GF-D8 (cell line): ENCODE results near the gene MYO15A.
"Not testable (repeated sequence)": the region's sequence is repeated elsewhere in the genome, so short reads cannot be mapped to it uniquely, and the experiment has no call there.

Experiments
- DNase-seq: peaks from one replicate; lab custom pipeline; 2025; lab: John Stamatoyannopoulos, UW

The MYO15A gene

DNA sequence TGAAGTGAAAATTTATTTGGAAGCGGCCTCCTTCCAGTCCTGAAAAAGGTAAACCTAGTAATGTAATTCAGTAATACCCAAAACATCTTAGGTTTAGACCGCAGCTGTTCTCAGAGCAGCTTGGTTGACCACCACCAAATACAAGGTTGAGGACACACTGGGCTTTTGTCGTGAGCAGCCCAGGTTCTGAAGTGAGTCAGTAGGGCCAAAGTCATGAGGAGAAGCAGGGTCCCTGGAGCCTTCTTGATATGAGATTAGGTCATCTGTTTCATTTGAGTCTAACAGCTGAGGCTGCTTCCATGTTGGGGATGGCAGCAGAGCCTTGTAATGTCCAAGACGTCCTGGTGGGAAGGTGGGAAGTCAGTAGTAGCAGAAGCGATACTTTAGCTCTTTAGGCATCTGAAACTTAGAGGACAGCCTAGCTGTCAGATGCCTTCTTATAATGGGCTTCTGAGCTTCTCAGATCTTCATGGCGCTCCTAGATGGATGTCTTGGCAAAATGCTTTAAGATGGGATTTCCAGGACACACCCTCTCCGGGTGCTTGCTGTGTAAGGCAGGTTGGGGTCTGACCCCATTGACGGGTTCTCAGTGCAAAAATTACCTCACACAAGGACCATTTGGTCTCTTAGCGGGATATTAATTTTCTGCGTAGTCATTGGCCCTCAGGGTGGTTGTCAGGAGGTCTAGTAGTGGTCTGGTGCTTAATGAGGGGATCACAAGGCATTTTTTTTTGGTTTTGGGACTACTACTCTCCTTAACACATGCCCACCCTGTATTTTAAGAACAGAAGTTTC lies 77.5 kb downstream of the MYO15A start:
- no peak for DNase-seq

DNA sequence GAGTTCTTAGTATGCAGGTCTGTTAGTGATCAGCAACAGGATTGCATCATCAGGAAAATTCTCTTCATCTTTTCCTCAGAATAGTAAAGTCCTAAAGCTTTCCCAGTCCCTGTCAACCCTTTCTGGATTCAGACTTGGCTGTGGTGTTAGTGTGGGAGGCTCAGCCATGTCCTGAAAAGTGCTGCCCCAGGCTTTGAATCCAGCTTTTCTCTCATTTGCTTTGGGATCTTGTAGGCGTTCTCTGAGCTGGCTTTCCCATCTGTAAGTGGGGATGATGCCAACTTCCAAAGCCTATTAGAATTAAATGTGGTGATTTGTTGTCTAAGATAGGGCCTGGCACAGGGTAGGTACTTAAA lies 78.0 kb downstream of the MYO15A start:
- no peak for DNase-seq

DNA sequence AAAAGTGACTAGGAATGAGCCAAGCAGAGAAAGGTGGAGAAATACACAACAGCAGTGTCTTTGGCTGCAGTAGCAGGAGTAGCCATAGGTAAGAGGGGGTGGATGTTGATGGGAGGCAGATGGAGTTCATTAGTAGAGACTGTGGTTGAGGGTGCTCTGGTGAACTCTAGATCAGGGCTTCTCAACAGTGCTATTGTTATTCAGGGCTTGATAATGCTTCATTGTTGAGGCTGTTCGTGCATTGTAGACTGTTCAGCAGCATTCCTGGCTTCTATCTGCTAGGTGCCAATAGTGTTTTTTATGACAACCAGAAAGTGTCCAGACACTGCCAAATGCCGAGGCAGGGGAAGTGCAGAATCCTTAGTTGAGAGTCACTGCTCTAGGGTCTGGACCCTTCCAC lies 78.7 kb downstream of the MYO15A start:
- DNase-seq: no peak

DNA sequence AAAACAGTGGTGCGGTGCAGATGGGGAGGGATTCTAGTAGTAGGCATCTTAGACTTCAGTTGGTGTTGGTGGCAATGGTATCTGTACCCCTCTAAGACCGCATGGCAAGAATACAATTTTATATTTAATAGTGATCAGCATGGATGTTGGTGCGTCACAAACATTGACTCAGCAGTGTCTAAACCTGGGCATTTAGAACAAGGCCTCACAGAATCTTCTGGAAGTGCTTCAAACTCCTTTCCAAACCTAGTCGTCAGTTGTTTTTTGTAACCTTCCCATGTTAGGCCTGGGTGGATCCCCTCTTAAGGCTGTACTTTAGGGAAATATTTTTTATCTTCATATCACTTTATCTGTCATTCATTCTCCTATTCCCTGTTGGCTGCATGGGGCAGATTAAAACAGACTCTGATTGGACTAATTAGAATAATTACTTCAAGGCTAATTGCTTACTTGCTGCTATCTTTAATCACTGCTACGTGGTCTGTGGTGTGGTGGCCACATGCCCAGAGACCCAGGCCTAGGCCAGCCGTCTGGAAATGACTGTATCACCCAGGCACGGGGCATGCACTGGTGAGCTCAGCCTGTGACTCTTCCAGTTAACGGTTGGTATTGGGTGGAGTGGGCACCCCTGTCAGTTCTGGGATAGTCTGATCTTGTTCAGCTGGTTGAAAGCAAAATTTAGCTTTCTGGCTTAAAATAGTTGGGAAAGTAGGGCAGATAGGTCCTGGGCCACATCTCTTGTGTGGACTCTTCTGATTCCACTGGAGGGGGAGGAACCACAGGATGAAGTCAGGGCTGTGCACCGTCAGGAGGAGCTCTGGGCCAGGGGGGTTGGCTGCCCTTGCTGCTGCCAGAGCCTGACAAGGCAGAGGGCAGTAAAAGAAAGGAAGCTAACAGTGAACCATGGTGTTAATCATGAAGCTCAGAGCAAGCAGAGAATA lies 79.5 kb downstream of the MYO15A start:
- no peak for DNase-seq

DNA sequence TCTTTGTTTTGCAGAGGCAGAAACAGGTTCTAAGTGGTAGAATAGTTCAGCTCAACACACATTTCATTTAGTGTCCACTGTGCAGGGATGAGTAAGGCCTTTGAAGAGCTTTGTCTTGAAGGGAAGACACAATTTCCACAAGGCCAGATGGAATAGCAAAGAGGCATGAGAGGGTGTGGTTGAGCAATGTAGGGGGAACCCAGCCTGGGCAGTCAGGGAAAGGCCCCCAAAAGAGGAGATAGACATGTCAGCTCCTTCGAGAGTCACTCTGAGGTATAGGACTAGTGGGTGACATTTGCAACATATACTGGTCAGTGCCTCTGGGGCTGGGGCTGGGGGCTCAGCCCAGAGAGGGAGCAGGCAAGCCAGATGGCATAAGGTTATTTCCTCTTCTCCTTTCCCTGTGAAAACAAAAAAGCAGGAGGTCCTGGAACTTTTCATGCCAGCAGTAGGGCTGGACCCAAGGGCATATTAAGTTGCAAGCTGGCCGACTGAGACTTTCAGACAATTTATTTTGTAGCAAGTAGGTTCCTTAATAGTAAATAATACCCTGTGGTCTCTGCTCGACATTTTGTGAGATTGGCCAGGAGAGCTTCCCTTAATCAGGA lies 82.2 kb downstream of the MYO15A start:
- DNase-seq: no peak

DNA sequence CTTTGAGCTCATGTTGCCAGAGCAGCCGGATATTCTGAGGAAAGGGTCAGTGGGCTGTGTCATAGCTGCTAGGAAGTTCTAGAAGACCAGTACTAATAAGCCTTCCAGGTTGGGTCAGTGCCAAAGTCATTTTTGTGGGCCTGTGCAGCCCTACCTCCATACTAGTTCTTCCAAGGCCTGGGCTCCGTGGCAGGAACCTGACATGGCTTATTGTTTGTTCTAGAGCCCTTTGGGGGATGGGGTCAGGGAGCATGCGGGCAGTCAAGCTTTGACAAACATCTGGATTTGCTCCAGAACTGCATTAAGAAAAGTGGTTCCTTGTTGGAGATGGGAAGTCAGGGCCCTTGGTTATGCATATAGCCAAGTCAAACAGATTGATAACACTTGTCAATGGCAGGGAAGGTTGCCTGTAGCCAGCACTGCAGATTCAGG lies 82.7 kb downstream of the MYO15A start:
- DNase-seq: no peak

DNA sequence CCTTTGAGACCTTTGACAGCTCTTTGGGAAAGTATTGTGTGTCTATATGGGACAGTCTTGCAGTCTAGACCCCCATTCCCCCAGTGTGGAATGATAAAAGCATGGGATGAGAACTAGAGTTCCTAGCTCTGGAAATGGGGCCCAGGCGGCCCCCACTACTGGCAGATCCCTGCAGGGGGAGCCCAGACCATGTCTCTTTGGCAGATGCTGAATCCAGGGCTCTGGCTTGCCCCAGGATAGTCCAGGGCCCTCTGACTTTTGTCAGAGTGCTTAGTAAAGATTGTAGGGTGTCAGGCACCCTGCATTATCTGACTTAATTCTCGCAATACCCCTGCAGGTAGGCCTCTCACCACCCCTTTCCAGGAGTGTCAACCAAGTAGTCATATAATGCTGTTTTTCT lies 83.4 kb downstream of the MYO15A start:
- DNase-seq: no peak

DNA sequence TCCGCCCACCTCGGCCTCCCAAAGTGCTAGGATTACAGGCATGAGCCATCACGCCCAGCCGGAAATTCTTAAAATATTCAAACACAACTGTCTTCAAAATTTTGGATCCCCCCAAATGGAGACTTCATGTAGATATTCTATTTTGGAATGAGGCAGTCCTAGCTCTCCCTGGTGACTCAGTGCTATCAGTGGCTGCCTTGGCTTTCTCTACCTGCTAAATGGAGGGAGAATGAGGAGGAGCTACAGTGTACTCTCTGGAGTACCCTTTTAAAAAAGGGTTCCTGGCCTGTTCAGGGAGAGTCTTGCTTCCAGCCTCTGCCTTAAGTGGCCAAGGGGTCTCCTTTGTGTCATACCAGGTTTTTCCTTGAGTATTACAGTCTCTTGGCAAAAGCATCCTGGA lies 85.8 kb downstream of the MYO15A start:
- no peak for DNase-seq

DNA sequence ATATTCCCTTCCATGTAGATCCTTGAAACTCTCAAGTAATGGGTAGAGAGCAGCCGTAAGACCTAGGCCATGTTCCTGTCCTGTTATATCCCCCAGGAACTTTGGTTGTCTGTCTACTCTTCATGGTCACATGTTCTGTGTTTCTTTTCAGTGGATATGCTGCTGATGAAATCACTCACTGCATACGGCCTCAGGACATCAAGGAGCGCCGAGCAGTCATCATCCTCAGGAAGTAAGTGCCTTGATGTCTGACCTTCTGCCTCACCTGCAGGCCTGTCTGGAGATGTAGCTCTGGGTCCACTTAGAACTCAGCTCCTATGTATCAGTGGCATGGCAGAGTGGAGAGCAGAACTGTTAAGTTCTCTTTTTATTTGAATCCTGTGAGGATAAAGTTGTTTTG lies 86.2 kb downstream of the MYO15A start:
- DNase-seq: no peak

DNA sequence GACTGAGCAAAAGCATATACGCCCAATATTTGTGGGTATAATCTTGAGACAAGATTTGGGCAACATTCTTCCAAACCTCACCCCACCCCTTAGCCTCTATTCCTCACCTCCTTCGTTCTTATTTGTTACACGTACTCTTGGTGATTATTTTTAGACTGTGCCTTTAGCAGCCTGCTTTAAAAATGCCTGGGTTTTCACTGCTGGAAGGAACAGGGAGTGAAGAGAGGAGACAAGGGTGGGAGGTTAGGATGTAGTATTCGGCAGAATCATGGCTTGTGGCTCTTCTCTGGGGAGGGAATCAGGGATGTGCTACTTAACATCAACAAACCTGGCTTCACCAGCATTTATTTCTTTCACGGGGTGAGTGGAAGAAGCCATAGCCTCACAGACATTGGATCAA lies 86.7 kb downstream of the MYO15A start:
- DNase-seq: no peak

DNA sequence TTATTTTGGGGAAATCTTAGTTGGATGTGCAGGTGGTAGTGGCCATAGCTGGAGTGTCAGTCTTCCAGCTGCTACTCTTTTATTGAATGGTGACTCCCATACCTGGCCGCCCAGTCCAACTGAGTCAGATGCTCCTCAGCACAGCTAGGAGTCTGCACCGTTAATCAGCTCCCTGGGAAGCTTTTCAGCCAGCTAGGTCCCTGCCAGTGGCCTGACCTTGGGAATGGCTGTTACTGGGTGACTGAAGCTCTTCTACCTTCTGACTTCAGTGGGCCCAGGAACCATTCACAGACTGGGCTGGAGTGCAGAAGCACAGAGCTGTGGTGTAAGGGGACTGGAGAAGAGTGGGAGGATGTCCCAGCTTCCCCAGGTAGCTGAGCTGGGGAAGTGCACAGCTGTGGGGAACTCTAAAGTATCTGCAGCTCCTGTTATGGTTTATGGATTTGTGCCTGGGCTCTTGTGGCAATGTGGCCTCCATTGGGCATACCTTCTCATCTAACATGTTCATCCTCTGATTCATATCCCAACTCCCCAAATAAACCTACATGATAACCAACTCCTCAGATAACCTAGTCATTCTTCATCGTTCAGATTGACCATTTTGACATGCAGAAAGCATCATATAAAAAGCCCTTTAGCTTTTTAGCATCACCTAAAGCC lies 89.1 kb downstream of the MYO15A start:
- no peak for DNase-seq

DNA sequence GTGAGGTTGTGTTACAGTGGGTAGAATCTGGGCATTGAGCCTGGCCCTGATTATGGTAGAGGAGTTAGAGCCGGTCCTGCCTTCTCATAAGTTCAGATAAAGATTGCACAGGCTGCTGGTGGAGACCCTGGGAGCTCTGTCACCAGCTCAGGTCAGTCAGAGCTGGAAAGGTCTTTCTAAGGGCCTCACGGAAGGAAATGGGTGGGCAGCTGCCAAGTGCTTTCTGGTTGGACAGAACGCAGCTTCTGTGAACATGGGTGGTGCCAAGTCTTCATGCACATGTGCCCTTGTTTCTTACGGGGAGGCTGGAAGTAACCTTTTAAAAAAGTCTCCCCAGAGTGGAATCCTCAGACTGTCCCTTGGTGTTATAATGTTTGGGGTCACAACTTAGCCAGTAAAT lies 90.0 kb downstream of the MYO15A start:
- no peak for DNase-seq

DNA sequence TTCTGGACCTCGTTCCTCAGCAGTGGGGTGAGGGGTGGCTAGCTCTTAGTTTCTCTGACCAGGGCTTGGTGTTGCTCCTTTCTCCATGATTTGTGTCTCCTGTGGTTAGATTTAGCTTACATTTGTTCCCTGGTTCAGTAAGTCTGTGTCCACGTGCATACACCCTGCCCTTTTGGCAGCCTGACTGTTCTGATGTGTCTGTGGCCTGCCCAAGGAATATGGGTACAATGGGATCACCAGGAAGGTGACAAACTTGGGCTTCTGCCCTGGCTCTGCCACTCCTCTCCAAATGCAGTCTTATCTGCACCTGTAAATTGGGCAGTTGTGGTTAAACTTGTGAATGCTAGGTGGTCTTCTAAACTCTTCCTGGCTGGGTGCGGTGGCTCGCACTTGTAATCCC lies 92.6 kb downstream of the MYO15A start:
- no peak for DNase-seq

DNA sequence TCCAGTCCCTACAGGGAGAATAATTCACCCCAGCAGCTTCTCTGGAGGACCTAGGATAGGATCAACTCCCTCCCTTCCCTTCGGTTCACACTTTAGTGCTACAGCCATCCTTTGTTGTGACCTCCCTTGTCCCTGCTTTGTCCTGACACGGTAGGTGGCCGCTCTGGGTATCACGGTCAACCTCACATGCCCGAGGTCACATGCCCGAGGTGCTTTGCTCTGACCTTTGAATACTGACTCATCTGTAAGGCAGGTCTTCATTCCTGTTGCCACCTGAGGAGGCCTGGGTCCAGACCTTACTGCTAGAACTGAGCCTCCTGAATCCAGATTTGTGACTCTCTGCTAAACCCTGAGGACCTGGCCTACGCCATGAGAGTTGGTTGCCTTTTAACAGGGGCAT lies 94.8 kb downstream of the MYO15A start:
- DNase-seq: no peak

DNA sequence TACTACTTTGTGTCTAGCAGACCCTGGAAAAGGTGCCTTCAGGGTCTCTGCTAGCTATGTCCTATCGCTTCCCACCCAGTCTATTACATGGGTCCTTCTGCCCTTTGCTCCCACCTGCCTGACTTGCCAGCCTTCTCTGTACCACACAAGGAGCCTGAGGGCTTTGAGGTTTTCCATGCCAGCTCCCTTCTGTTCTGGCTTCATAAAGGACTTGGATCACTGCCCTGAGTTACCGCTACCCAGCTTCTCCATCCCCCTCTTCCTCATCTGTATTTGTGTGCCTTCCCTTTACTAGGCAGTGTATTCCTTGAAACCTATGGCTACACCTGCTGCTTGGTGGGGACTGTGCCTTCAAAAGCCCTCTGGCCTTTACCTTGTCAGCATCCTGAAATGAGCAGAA lies 97.3 kb downstream of the MYO15A start:
- no peak for DNase-seq

DNA sequence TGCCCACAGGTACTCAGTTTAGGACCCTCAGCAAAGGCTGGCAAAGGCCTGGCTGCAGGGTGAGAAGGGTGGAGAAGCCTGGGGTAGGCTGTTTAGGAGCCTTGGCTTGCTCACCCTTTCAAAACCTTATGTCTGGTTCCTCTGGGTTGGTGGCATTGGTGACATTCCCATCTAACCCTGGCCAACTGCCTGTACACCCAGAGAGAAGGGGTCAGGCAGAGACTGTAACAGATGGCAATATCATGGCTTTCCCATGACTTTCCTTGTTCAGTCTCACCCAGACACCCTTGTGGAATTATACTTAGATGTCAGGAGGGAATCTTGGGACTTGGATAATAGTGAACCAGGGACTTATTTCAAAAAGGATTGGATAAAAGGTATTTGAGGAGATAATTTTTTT lies 98.4 kb downstream of the MYO15A start:
- DNase-seq: no peak

DNA sequence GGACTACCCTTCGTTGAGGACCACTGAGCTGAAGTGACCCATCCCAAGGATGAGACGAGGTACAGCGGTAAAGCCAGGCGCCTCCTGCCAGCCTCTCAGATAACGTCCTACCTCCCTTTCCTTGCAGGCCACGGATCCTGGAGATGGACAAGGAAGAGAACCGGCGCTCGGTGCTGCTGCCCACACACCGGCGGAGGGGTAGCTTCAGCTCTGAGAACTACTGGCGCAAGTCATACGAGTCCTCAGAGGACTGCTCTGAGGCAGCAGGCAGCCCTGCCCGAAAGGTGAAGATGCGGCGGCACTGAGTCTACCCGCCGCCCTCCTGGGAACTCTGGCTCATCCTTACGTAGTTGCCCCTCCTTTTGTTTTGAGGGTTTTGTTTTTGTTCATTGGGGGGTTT lies 99.5 kb downstream of the MYO15A start:
- DNase-seq: no peak

DNA sequence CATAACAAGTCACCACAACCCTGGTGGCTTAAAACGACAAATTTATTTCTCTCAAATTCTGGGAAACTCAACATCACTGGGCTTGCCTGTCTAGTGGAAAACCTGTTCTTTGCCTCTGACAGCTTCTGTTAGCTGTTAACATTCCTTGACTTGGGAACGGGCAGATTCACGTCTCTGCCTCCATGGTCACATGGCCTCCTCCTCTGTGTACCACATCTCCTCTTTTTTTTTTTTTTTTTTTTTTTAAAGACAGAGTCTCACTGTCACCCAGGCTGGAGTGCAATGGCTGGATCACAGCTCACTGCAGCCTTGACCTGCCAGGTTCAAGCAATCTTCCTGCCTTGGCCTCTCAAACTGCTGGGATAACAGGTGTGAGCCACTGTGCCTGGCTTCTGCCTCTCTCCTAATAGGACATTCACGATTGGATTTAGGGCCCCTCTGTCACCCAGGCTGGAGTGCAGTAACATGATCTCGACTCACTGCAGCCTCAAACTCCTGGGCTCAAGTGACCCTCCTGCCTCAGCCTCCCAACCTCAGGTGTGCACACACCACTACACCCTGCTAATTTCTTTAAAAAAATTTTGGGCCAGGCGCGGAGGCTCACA lies 105.2 kb downstream of the MYO15A start:
- DNase-seq: no peak

DNA sequence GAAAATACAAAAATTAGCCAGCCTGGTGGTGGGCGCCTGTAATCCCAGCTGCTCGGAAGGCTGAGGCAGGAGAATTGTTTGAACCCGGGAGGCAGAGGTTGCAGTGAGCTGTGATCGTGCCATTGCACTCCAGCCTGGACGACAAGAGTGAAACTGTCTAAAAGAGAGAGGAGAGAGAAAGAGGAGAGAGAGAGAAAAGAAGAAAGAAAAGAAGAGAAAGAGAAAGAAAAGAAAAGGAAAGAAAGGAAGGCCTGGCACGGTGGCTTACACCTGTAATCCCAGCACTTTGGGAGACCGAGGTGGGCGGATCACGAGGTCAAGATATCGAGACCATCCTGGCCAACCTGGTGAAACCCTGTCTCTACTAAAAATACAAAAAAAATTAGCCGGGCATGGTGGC lies 108.3 kb downstream of the MYO15A start:
- not testable (repeated sequence) for DNase-seq

DNA sequence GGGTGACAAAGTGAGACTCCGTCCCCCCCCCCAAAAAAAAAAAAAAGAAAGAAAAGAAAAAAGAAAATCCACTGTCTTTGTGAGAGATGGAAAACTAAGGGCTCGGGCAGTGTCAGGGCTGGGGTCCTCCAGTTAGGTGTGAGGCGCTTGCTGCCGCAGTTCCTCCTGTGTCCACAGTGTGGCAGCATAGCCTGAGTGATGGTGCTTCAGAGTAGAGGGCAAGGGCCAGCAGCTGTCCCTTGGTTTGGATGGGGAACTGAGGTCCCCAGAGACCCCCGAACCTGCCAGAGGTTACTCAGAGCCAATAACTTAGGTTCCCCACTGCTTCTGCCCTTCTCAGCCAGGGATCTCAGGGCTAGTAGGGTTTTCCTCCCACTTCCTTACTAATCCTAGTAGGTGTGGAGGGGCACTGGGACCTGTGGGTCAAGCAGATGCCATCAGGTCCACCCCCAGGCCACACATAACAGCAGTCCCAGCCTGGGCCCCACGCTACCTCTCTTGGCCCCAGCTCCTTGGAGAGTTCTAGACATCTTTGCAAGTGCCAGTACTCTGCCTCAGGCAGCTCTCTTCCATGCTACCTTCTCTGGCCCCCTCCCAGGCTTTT lies 109.0 kb downstream of the MYO15A start:
- no peak for DNase-seq

DNA sequence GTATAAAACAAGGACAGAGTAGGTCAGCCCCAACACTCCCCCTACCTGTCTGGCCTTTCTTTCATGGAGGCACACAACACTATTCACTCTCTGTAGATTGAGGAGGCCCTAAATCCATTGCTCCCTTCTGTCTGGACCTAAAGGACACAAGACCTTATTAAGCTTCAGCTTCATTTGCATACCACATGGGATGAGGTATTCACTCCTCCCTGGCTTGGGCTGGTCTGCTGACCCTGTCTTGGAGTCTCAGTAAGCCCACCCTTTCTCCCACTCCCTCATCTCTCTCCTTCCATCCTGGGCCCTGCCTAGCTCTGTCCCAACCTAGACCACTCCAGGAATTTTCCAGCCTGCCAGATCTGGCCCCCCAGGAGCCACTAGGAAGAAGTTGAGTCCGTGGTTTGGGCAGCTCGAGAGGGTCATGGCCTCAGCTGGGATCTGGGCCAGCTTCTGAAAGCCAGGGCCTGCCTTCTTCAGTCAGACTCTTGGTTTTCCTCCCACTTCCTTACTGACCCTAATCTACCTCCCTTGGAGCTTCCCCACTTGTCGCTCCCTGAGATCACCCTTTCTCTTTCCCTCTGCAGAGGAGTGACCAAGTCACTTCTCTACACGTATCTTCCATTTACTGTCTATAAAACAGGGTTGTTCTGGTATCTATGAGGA lies 110.3 kb downstream of the MYO15A start:
- no peak for DNase-seq
